Right renal pelvis (tissue), 4 donors: ENCODE results near the gene ARFGEF3. TPM values are rescaled to one million over a fixed set of nuclear protein-coding genes. Genes with fewer than 3 reads are reported as not detected.
"Not testable (repeated sequence)": the region's sequence is repeated elsewhere in the genome, so short reads cannot be mapped to it uniquely, and the experiment has no call there.

ENCODE experiments used
- DNase-seq, 4 donors: peaks; one replicate each; pipeline ENCODE4 v3.0.0-alpha.2; 2013; ENCODE audit warnings: low read depth in 4 of 4, low spot score in 3 of 4, missing footprints in 1 of 4
- polyA plus RNA-seq, 4 donors: library from polyadenylated mRNA; unstranded; fragments of 120-200 nt; gene quantifications; one replicate each; pipeline ENCODE4 v1.2.1, GENCODE V29; 2013; ENCODE audit not compliant: insufficient read length in 4 of 4

Gene ARFGEF3, protein sequence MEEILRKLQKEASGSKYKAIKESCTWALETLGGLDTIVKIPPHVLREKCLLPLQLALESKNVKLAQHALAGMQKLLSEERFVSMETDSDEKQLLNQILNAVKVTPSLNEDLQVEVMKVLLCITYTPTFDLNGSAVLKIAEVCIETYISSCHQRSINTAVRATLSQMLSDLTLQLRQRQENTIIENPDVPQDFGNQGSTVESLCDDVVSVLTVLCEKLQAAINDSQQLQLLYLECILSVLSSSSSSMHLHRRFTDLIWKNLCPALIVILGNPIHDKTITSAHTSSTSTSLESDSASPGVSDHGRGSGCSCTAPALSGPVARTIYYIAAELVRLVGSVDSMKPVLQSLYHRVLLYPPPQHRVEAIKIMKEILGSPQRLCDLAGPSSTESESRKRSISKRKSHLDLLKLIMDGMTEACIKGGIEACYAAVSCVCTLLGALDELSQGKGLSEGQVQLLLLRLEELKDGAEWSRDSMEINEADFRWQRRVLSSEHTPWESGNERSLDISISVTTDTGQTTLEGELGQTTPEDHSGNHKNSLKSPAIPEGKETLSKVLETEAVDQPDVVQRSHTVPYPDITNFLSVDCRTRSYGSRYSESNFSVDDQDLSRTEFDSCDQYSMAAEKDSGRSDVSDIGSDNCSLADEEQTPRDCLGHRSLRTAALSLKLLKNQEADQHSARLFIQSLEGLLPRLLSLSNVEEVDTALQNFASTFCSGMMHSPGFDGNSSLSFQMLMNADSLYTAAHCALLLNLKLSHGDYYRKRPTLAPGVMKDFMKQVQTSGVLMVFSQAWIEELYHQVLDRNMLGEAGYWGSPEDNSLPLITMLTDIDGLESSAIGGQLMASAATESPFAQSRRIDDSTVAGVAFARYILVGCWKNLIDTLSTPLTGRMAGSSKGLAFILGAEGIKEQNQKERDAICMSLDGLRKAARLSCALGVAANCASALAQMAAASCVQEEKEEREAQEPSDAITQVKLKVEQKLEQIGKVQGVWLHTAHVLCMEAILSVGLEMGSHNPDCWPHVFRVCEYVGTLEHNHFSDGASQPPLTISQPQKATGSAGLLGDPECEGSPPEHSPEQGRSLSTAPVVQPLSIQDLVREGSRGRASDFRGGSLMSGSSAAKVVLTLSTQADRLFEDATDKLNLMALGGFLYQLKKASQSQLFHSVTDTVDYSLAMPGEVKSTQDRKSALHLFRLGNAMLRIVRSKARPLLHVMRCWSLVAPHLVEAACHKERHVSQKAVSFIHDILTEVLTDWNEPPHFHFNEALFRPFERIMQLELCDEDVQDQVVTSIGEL (N-terminal part only)
- 1 to 10 TPM; 5.8 to 8.2 (median 6.6) TPM for polyA plus RNA-seq

DNA sequence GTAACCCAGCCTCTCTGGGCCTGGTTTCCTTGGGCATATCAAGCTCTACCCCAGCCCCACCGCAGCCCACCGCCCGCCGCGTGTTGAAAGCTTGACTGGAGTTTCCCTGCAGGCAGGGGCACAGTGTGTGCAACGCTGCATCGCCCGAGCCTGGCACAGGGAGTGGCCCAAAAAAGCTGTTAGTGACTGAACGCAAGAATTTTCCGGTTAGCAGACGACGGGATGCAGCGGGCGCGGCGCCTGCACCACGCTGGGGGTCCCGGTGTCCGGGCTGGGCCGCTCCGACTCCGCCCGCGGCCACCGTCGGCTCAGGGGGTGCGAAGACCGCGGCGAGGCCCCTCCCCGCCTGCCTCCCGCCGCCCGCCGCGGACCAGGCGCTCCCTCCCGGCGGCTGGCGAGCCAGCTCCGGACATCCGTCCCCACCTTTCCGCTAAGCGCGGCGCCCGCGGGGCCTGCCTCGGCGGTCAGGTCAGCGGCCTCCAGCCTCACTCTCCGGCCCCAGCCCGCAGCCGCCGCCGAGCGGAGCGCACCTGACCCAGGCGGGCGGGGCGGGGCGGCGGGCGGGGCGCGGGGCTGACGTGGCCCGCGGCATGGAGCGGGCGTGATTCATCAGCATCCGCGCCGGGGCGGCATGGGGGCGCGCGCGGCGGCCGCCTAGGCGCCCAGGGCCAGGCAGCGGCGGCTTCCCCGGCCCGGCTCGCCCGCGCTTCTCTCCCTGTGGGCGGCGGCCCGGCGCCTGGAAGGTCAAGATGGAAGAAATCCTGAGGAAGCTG, at the start of gene ARFGEF3:
Gene ARFGEF3, plus strand, starts transcription at position 602 of the 773 bp plus-strand sequence. Its CDS starts 148 bp downstream, at position 750.
- DNase-seq: peak in 2 of 4 donors; percentile 7 to 8

GRCh38 chr6:138113588-138114210, 48.0 kb upstream of the ARFGEF3 start:
- DNase-seq: no peak

DNA sequence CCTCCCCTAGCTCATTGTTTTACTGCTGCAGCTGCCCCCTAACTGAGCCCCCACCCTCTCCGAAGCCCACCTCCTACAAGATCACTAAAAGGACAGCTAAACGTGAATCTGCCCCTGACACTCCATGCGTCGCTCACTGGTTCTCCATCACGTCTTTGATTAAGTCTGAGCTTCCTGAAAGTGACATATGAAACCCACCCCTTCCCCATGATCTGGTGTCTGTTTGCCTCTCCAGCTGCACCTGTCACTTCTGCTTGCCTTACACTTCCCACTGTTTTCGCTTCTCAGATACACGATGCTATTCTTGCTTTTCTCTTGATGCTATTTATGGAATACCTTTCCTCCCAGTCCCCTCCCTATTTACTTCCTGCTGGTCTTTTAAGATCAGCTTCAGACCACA, 46.5 kb upstream of the ARFGEF3 start:
- no peak for DNase-seq

- peak in 2 of 4 donors; percentile 59 to 63 for DNase-seq
Observed at GRCh38 chr6:138115877-138116660, 45.7 kb upstream of the ARFGEF3 start.

- no peak for DNase-seq
Observed at GRCh38 chr6:138116661-138116999, 45.1 kb upstream of the ARFGEF3 start.

DNA sequence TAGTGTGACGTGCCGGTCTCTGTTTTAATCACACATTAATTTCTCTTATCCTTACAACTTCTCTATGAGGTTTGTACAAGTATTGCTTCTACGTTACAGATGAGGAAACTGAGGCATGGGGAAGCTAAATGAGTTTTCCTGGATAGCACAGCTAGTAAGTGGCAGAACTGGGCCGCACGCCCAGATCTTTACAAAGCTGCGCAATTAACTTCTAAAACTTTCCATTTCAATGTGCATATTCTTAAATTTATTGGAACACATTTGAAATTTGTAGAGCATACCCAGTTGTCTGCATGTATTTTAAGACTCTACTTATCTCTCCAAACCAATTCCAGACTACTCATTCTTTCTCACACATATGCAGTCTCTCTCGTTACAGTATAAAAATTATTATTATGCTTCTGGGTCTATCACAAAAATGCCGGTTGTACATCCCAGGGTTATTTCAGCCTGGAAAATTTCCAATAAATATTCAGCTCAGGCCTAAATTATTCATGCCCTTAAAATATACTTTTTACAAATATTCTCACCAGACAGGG, 44.3 kb upstream of the ARFGEF3 start:
- DNase-seq: no peak

DNA sequence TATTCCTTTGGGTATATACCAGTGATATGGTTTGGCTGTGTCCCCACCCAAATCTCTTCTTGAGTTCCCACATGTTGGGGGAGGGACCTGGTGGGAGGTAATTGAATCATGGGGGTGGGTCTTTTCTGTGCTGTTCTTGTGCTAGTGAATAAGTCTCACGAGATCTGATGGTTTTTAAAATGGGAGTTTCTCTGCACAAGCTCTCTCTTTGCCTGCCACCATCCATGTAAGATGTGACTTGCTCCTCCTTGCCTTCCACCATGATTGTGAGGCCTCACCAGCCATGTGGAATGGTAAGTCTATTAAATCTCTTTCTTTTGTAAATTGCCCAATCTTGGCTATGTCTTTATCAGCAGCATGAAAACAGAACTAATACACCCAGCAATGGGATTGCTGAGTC, 42.5 kb upstream of the ARFGEF3 start:
- not testable (repeated sequence) for DNase-seq

- no peak for DNase-seq
Observed at GRCh38 chr6:138119976-138120375, 41.8 kb upstream of the ARFGEF3 start.

GRCh38 chr6:138124096-138124495, 37.6 kb upstream of the ARFGEF3 start:
- no peak for DNase-seq

- DNase-seq: no peak
Observed at GRCh38 chr6:138128096-138128495, 33.6 kb upstream of the ARFGEF3 start.

GRCh38 chr6:138129190-138129589, 32.5 kb upstream of the ARFGEF3 start:
- DNase-seq: no peak

GRCh38 chr6:138142806-138143205, 18.9 kb upstream of the ARFGEF3 start:
- no peak for DNase-seq

- no peak for DNase-seq
Observed at GRCh38 chr6:138145402-138145801, 16.3 kb upstream of the ARFGEF3 start.

- DNase-seq: no peak
Observed at GRCh38 chr6:138146544-138146943, 15.2 kb upstream of the ARFGEF3 start.

DNA sequence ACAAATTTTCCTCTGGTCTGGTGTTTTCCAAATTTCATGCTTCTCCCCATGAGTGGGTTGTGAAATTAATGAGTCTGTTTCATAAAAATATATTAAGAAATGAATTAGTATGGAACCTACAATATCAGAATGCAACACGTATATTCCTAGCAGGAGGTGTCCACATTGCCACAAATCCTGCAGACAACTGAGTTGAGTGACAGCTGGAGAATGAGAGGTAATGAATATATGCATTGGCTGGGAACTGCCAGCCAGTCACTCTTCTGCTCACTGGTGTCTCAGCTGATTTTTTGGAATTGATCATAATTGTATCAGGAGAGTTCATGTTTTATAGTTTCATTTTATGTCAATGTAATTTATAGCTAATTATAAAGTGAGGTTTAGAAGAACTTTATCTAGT, 6.3 kb upstream of the ARFGEF3 start:
- no peak for DNase-seq

GRCh38 chr6:138157986-138158638, 3.6 kb upstream of the ARFGEF3 start:
- DNase-seq: no peak

DNA sequence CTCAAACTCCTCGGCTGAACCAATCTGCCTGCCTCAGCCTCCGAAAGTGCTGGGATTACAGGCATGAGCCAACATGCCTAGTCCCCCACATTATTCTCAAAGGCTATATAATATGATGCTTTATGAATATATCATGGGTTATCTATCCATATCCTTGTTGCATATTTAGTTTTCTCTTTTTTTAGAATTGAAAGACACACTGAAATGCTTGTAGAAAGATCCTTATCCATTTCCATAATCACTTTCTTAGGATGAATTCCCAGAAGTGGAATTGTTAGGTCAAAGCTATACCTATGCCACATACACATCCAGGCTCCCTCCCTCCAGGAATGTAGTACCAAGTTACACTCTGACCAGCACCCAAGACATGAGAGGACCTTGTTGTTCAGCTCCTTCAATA, 2.5 kb upstream of the ARFGEF3 start:
- DNase-seq: no peak
